Left forelimb (tissue), 1 donor: Measurements from ENCODE around the gene ANKRD44.

Experiments
- DNase-seq: peaks from one replicate; pipeline ENCODE4 v3.0.0-alpha.2; 2018; ENCODE audit warnings: low spot score

The ANKRD44 gene

DNA sequence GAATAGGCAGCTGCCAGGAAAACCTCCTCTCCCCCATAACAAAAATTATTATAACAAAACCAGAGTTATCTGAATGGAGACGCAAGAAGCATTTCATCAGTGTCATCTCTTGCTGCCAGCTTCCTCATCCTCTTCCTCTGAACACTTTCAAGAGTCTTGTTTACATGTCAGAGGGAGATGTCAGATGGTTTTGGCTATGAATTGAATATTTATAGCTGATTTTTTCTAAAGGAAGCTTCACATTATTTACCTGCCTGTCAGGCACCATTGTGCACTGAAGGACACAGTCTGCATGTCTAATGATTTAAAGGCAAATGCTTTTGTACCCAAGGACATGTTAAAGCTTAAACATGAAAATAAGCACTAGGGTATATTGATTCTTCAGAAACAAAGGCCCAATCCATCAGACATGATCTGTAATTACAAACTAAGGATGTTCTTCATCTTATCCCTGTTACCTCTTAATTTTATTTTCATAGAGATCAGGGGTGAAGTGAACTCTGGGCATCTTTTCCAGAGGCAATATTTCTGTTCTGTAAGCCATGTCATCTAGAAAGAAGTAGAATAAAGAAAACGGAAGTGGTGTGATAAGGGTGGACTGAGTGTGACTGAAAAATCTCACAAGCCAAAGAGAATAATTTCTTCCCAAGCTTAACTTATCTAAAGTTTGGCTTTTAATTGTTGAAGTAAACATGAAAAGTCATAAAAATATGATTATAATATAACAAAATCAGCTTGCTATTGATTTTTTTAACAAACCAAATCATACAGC is 168.7 kb downstream of the ANKRD44 start:
- DNase-seq = no peak

DNA sequence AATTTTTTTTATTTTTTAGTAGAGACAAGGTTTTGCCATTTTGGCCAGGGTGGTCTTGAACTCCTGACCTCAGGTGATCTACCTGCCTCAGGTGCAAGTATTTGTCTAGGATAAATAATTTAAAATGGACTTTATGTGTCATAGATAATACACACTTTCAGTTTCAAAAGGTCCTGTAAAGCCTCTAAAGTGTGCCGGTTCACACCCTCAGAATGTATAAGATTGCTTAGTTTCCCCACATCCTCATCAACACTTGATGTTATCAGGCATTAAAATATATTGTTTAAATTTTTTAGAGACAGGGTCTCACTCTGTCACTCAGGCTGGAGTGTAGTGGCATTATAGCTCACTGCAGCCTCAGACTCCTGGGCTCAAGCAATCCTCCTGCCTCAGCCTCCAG is 170.5 kb downstream of the ANKRD44 start:
- no peak for DNase-seq

DNA sequence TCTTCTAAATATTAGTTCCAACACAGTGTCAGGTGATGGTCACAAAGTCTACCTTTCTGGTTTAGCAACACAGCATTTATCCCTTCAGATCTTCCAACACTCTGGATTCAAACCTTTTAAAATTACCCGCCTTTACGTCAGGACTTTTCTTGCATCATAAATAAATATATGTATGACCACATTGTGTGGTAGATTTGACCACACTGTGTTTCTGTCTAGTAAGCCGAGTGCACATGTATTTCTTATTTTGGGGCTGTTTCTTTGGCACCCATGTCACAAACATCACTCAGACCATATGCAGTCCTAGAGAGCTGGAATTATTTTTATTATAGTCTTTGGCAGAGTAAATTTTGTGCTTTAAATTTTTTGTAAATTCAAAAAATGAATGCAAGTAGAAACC is 172.1 kb downstream of the ANKRD44 start:
- no peak for DNase-seq

DNA sequence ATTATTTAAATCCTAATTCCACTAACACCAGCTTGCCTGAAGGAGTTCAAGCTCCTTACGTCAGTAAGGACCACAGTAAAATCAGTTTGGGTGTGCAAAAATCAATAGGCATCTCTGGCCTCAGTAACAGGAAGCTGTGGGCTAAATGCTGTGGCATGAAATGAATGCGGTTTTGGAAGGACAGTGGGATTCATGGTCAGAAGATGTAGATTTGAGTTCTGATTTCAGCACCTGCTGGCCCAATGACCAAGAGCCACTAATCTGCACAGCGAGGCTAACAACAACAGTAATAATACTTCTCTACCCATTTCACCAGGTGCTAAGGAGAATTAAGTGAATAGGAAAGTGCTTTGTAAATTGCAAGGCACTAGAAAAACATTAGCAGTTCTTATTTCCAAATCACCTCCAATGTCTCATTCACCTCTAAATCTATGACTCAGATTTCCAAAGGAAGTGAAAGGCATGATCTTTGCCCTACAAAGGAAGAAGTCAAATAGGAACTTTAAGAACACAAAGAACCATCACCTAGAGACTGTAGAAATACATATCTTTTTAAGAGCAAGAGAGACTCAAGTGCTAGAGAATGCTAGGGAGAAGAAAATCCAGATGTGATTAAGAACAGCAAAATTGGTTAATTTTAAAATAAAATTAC is 172.6 kb downstream of the ANKRD44 start:
- no peak for DNase-seq

DNA sequence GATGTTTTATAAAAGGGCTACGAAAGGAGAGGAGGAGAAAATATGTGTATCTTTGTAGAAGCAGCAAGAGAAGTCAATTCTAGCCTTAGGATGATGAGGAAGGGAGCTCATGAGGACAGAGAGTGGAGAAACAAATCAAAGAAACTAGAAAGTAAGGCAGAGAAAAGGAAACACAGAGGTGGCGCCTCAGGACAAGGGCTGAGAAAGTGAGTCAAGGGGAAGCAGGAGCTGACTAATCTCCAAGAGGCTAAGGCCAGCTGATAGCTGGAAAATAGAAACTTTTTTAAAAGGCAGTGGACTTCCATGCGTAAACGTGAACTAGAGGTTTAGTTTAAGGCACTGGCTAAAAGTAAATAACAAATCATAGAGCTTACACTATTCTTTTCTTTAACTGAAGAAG is 173.3 kb downstream of the ANKRD44 start:
- DNase-seq = no peak

DNA sequence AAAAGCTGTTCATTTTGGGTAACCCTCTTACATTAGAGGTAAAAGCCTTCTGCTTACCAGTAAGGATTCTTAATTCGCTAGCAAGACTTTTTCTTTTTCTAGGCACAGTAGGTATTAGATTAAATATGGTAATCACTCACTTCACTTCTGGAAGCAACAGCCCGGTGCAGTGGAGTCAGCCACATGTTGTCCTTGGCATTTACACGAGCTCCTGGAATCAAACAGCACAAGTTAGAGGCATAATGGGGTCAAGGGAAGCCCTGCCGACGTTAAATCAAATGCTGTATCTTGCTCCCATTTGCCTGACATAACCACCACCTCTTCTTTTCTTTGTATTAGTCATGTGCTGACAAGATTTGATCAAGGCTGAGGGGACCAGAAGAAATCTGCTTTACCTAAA is 174.1 kb downstream of the ANKRD44 start:
- DNase-seq = no peak

DNA sequence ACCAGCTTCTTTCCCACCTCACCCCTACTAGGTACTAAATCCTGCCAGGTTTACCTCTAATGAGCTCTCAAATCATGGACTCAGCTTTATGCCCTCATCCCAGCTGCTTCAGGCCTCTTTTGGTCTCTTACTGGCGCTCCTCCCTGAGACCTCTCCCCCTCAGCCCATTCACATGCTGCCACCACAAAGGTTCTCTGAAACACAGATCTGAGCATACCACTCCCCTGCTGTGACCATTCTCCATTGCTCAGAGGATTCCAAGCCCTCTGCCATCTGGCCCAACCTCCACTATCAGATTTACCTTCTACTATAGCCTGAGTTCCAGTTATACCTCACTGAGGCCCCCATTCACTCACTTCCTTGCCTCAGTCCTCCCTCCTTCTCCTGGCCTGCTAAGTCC is 174.8 kb downstream of the ANKRD44 start:
- DNase-seq = no peak

DNA sequence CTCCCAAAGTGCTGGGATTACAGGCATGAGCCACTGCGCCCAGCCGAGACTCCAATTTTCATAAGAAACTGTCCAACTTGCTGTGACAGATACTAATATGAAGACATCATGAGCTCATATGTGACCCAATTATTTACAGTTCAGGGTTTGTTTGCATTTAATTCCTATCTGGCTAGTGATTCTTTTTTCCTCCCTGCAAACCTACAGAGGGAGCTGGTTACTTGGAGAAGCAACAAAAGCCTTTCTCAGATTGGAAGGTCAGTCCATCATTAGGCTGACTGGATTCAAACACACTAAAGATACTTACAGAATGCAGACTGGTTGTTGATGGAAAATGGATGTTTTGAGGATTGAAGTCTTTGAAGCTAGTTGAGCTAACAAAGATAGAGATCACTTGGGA is 176.4 kb downstream of the ANKRD44 start:
- DNase-seq = no peak

DNA sequence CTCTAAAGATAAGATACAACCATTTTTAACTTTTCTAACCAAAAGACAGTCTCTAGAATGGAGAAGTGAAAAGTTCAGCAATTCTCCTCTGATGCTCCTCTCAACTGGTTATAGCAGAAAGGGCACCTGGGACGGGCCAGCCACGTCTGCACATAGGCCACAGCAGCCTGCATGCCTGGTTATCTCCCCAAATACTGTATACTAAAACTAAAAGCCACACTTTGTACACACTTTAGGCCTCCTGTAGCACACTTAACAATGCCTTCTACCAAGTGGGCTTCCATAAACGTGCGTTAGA is 179.1 kb downstream of the ANKRD44 start:
- no peak for DNase-seq

DNA sequence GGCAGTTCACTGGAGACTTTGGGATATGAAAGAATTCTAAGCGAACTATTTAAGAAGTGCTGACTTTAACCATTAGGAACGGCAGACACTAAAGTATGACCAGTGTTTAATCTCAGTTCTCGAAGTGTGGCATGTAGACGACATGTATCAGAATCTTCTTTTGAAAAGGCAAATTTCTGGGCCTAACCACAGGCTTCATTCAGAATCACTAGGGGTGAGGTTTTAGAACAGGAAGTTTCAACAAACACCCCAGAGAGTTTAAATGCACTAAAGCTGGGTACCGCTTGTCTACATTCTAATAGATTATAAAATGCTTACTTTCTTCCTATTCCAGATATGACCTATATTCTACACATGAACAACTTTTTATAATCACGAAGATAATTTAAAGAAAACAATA is 180.3 kb downstream of the ANKRD44 start:
- no peak for DNase-seq

DNA sequence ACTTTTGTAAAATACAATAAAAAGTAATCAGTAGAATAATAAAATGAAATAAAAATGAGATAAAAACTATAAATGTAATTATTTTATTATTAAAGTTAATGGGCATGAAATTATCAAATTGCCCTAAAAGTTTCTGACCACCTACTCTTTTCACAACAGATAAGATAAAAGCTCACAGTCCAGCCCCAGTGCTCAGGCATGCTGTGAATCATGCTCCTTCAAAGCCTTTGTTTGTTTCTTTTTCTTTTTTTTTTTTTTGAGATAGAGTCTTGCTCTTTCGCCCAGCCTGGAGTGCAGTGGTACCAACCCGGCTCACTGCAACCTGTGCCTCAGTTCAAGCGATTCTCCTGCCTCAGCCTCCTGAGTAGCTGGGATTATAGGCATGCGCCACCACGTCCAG is 181.7 kb downstream of the ANKRD44 start:
- DNase-seq = no peak

DNA sequence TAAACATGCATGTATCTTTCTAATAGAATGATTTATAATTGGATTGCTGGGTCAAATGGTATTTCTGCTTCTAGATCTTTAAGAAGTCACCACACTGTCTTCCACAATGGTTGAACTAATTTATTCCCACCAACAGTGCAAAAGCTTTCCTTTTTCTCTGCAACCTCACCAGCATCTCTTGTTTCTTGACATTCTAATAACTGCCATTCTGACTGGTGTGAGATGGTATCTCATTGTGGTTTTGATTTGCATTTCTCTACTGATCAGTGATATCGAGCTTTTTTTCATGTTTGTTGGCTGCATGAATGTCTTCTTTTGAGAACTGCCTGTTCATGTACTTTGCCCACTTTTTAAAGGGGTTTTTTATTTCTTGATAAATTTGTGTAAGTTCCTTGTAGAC is 182.5 kb downstream of the ANKRD44 start:
- DNase-seq = no peak

DNA sequence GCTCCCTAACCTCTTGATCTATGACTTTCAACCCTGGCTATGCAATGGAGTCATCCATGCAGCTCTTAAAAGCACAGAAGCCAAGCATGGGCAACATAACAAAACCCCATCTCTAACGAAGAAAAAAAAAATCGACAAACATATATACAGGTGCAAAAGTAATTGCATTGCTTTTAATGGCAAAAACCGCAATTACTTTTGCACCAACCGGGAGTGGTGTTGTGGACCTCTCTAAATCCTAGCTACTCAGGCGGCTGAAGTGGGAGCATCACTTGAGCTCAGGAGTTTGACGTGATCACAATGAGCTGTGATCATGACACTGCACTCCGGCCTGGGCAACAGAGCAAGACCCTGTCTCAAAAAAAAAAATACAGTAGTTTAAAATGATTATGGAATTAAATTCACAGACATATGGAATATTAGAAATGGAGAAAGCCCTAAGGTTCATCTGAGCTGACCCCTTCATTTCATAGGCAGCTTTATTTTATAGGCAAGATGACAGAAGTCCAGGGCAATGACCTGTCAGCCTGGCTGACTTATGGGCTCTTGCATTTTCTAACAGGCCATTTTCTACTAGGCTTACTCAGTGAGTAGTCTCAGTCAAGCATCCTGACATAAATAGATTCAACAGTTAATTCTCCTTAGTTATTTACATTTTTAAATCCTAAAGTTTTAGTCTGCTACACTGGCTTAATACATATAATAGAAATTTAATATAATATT is 183.8 kb downstream of the ANKRD44 start:
- no peak for DNase-seq

DNA sequence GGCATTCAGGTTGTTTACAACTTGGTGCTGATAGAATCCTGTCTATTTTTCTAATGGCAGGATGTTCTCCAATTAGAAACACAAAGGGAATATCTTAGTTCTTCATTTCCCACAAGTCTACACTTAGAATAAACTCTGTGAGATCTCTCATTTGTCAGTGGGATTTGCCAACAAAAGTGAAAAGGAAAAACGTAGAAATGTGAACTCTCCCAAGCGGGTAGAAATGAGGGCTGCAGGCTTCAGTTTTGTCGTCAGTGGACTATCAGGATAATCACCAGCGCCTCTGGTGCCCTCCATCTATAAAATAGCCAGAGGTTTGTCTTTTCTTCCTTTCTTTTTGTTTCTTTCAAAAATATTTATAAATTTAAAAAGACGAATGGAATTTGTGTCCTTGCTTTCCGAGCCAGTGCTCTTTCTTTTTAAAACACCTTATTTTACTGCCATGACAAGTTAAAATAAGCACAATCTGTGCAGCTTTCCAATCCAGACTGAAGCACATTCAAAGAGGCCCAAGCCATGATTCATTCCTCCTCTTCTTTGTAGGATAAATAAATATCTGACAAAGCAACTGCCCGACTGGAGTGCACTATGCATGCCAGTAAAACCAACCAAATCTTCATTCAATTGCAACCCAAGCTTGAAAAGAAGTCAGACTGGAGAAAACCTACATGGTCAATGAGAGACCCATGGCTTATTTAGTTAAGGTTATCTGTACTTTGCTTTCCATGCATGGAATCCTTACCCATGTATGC is 185.8 kb downstream of the ANKRD44 start:
- no peak for DNase-seq

DNA sequence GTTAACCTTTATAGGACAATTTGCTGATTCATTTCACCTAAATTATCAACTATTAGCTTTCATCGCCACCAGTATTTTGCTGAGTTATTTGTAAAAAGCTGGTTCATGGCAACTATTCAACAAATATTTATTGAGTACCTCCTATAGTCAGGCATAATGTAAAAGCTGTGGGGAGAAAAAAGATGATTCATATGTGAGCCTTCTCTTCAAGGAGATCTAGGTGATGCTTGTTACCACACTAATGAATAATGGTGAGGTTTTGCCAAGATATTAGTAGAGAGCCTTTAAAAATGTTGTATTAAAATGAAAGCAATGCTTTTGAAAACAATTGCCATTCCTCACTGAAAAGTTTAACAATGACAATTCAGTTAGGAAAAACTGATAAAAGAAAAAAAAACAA is 187.8 kb downstream of the ANKRD44 start:
- no peak for DNase-seq

DNA sequence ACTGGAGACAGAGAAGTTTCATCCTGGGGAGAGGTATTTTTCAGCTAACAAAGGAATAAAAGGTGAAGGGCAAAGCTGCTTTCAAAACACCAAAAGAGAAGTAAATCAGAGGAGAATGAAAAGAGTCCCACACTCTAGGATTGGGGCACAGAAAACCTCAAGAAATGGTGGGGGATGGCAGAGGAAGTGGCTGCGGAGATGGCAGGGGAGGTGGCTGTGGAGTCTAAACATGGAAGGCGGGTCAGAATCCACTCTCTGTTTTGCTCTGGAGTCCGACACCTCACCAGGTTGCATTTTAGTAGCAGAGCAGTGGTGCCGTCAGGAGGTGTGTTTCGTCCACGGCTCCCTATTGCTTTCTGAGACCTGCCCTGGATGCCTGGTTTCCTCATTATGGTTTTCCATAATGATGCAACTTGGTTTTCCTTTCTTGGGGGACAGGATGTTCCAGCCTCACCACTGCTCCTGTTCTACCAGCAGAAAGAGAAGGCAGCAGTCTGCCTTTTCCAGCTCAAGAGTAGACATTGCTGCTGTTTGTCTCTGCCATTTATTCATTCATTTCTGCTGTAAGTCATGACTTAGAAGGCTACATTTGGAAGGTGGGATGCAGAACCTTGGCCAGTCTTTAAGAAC is 188.7 kb downstream of the ANKRD44 start:
- no peak for DNase-seq

DNA sequence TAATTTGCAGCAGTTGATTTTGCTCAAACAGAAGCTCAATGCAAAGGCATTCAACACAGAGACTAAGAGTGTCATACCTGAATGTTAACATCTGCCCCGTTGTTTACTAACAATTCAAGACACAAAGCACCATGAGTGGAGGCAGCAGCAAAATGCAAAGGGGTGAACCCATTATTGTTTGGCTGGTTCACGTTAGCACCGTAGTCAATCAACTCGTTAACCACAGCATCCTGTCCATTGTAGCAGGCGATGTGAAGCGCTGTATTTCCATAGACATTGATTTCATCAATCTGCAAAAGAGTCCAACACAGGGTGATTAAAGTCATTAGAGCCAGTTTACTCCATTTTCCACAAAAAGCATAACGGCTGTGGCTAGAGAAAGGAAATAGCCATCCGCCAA is 189.3 kb downstream of the ANKRD44 start:
- no peak for DNase-seq

DNA sequence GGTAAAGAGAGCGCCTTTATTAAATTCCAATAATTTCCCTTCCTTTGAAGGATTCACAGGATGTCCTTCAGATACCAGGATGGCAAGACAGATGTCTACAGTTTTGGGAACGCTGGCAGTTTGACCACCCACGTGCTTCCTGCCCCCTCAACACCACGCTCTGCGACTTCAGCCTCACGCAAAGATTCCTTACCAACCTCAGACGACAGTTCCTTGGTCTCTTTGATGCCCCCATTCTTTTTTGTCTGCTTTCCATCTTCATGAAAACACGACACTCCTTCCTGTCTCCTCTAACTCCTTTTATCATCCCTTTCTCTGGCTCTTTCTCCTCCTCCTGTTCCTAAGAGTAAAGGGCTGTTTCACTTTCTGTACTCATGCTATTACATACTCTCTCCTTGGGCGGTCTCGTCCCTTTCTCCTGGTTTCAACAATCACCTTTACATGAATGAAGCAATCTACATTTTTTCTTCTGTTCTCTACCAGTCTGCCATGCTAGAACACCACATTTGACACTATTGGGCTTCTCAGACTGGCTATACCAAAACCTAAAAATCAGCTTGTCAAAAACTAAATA is 194.2 kb downstream of the ANKRD44 start:
- DNase-seq = no peak

DNA sequence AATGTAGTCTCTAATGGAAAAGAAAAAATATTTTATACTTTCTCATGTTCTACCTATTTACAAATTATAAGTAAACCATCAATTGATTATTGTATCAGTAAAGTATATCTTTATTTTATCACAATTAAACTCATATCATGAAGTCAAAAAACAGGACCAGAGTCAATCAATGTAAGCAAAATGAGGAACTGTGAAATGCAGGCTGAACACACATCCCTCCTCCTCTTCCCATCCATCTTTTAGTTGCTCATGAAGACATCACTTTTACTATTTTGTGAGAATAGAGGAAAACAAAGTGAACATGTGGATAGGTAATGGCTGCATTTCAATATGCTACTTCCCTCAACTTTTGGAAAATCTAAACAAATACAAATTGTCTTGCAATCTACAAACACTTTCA is 195.3 kb downstream of the ANKRD44 start:
- DNase-seq = no peak

DNA sequence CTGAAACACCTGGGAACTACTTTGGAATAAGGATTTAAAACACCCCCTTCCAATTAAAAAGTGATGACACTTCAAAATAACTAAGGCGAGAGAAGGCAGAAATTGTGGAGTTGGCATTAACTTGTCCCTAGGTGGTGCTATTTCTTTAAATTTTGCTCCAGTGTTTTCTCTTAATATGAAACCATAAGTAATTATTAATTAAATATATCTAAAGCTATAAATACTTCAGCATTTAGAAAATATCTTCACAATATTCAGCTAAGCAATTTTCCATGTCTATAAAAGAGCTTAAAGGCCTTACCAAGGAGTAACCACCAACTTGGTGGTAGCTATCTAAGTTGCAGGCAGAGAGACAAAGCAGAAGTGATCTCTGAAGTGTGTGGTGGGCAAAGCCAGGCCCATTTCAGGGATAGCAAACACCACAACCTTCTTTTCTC is 197.3 kb downstream of the ANKRD44 start:
- no peak for DNase-seq

DNA sequence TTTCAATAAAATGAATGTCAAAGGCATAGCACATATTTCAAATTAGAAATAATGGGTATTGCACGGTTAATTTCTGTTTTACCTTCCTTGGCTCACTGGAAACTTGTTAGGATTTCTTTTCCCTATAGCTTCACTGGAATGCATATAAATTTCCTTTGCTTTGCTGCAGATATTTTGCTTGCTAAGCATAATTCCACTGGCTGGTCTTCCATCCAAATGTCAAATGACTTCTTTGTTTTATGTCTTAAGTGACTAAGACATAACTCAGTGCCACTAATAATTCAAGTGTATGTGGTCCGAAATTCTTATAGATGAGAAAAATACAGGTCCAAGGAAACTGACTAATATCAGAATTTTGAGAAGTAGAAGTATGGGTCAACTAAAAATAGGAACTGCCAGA is 201.3 kb downstream of the ANKRD44 start:
- DNase-seq = no peak

DNA sequence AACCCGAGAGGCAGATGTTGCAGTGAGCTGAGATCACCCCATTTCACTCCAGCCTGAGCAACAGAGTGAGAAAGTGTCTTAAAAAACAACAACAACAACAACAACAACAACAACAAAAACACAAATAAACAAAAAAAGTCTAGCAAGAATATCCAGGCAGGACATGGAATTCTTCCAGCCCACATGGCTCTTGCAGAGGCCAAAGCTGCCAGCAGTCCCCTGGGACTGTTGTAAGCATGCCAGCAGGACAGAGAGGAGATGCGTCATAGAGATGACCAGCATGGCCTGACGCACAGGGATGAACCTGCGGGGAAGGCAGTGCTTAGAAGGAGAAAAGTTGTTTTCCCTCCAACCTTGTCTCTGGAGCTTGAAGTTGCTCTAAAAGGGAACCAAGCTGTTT is 201.8 kb downstream of the ANKRD44 start:
- no peak for DNase-seq
